Hypothalamus (tissue), 51 donors: ENCODE measurements around the gene RPH3AL.

Experiments used
- DNase-seq, 51 donors: peaks; one replicate each; lab custom pipeline; 2025; lab: John Stamatoyannopoulos, UW

RPH3AL gene

DNA sequence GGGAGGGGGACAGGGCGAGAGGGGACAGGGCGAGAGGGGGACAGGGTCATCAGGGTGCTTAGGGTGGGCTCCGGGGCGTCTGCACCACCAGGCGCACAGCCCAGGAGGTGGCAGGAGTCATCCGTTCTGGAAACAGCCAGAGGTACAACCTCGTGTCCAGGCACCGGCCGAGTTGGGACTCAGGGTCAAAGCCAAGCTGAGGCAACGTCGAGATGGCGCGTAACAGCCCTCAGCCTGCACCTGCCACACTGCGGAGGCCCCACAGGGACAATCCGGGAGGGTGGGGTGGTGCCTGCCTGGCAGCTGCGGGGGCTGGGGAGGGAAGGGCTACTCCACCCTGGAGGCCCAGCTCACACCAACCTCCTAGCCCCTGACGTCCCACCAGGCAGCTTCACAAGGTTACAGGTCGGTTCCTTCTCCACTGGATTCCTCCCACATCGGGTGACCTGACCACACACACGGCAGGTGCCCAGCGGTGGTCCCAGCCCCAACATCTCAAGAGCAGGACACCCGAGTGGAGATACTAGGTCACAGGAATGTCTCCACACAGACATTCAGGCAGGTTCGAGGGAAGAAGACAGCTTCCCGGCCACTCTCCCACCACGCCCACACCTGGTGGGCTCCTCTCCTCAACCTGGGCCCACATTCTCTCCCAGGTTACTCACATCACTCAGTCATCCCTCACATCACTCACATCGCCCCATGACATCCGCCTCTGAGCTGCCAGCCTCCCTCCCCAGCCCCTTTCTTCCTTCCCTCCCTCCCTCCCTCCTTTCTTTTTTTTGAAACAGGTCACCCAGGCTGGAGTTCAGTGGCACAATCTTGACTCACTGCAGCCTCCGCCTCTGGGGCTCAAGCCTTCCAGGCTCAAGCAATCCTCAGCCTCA, 47.3 kb downstream of the RPH3AL start:
- no peak for DNase-seq

DNA sequence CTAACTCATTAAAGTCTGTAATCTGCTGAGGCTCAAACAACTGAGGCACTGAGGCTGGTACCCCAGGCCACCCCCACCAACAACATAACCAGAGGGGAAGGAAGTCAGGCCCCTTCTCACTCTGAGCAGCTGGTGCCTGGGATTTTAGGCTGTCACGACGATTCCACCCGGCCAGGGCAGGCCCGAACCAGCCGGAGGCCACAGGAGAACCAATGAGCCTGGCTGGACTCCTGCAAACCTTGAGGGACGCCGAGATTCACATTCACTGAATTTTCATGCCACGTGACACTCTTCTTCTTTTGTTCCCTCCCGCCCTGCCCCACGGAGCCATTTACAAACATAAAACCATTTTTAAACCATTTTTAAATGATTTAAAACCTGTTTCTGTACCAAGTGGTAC, 48.1 kb downstream of the RPH3AL start:
- DNase-seq, result no peak

DNA sequence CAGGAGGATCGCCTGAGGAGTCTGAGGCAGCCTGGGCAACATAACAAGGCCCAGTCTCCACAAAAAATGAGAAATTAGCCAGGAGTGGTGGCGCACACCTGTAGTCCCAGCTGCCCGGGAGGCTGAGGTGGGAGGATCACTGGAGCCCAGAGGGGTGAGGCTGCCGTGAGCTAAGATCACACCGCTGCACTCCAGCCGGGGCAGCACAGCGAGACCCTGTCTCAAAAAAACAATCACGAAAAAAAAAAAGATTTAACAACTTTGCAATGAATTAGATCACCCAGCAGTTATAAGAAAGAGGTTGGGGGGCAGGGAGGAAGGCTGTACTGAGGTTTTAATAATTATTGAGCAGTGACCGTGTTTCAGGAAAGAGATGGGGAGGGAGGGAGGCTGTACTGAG, 49.4 kb downstream of the RPH3AL start:
- no peak for DNase-seq

DNA sequence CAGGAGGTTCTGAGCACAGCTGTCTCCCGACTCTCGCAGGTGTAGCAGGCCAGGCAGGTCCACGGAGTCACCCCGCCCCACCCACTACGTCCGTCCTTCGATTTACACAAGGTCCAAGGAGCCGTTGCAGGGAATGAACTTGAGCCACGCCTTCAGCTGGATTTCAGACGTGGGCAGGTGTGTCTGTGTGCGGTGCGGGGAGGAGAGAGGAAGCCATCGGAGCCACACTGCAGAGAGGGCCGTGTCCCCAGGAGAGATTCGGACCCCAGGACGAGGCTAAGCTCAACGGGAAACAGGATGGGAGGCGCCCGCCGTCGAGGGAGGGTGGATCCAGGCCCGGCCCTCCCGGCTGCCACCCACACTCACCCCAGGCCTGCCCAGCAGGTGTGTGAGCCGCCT, 50.3 kb downstream of the RPH3AL start:
- no peak for DNase-seq

DNA sequence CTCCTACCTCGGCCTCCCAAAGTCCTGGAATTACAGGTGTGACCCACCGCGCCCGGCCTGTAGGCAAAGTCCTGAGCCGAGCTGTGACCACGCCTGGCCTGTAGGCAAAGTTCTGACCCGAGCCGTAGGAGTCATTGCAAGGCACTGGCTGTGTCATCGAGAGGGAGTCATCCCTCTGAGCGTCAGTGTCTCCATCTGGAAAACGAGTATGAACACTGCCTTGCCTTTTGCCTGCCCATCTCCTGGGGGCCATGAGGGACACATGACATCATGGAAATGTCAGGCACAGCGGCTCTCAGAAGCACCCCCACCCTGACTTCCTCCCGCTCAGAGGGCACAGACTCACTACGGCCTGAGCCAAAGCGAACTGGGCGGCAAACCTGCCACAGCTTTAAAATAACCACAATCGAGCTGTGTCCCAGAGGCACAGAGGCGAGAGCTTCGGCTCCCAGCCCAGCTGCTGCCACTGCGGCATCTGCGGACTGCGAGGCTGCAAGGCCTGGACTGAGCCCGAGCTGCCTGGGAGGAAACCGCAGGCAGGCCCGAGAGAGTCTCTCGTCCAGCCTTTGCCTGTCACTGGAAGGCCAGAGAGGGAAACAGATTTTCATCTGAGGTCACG, 50.8 kb downstream of the RPH3AL start:
- no peak for DNase-seq

DNA sequence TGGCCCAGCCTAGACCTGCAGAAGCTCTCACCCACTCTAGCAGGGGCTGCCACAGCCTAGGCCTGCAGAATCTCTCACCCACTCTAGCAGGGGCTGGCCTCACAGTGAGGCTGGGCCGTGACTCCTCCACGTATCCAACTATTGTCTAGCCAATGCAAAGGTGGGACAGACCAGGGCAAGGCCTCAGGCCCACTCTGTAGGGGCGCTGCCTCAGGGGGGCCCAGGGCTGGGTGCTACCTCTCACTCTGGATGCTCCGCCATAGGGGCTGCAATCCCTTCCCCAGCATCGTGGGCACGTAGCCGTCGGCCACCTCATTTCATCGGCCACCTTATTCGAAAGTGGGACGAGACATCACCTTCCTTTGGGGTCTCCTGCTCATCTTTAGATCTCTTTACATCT, 51.7 kb downstream of the RPH3AL start:
- no peak for DNase-seq

DNA sequence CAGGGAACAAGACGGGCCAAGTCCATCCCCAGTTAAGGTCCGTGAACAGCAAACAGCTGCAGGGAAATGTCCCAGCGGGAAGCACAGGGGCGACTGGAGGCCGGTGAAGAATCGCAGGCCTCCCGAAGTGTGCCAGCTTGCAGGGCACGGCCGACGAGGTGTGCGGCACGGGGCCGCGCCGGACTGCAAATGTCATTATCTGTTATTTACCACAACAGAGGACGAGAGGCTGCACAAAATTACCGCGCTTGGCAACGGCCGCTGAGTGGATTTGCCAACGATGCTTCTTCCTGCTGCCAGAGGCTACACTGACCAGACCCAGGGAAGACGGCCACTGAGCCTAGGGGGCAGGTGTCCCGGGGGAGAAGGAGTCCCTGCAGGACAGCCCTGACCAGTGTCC, 53.1 kb downstream of the RPH3AL start:
- no peak for DNase-seq

DNA sequence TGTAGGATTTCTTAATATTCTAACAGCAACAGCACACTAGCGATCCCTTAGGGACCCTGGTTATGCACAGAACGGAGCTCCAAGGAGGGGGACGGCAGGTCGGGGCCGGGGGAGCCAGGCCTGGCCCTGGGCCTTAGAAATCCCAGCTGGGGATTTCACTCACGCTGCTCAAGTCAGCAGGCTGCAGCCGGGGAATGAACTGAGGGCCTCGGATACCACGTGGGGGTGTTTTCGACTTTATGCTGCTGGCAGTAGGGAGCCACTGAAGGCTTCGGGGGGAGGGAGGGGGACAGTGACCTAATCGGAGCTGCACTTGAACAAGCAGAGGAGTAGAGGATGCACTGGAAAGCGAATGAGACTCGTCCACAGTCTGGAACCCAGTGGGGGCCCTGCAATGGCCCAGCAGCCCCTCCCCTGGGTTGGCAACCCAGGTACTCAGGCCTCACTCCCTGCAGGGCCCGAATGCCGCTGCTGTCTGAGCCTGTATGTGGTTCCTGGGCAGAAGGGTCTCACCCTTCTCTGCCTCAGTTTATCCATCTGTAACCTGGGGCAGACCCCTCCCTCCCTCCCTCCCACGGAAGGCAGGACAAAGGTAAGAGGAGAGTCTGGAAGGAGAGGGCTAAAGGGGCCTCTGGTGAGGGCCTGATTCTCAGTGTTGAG, 53.7 kb downstream of the RPH3AL start:
- DNase-seq, result no peak

DNA sequence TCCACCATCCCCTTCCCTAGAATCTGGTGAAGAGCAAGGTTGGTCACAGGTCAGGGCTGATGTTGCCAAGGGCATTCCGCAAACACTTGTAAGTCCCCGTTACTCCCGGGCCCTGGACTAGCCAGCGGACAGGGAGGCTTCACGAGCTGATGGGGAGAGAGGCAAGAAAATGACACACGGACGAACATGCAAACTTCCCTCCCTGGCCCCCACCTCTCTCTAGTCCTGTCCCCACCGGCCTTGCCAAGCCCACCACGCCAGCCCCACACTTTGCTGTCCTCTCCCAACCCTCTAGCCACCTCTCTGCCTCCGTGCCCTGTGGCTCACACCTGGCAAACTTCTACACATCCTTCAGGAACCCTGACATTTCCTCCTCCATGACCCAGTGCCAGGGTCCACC, 54.8 kb downstream of the RPH3AL start:
- no peak for DNase-seq

DNA sequence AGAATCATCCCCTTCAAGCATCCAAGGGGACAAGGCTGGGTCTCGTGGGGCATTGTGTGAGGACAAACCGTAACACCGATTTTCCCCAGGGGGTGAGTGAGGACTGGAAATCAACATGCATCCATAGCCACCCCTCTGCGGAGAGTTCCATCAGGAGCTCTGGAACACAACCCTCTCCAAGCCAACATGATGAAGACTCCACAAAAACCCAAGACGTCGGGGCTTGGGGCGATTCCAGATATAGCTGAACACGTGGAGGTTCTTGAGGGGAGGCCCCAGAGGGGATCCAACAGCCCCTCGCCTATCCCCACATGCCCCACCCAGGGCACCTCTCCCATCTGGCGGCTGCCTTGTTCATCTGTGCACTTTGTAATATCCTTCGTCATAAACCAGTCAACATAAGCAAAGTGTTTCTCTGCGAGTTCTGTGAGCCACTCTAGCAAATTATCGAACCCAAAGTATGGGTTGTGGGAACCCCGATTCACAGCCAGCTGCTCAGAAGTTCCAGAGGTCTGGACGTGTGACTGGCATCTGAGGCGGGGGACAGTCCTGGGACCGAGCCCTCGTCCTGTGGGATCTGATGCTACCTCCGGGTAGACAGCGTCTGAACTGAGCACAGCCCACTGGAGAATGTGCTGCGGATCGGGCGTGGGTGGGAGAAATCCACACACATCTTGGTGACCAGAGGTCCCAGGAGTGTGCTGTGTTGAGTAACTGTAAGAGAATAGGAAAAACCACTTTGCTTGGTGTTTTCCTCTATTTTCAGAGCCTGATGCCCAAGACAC, 55.5 kb downstream of the RPH3AL start:
- no peak for DNase-seq

DNA sequence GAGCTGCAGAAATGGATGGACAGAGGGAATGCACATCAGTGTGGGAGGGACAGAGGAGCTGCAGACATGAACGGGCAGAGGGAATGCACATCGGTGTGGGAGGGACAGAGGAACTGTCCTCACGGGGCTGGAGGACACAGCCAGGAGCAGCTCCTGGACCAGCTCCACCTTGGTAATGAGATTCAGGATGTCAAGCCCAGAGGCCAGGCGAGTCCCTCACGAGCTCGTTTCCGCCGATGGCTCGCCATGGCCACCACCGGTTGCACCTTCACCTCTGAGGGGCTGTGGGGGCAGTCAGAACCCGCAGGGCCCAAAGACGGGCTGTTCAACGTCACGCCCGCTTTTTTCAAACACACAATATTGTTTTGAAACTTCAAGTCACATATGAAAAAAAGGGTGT, 56.2 kb downstream of the RPH3AL start:
- no peak for DNase-seq

DNA sequence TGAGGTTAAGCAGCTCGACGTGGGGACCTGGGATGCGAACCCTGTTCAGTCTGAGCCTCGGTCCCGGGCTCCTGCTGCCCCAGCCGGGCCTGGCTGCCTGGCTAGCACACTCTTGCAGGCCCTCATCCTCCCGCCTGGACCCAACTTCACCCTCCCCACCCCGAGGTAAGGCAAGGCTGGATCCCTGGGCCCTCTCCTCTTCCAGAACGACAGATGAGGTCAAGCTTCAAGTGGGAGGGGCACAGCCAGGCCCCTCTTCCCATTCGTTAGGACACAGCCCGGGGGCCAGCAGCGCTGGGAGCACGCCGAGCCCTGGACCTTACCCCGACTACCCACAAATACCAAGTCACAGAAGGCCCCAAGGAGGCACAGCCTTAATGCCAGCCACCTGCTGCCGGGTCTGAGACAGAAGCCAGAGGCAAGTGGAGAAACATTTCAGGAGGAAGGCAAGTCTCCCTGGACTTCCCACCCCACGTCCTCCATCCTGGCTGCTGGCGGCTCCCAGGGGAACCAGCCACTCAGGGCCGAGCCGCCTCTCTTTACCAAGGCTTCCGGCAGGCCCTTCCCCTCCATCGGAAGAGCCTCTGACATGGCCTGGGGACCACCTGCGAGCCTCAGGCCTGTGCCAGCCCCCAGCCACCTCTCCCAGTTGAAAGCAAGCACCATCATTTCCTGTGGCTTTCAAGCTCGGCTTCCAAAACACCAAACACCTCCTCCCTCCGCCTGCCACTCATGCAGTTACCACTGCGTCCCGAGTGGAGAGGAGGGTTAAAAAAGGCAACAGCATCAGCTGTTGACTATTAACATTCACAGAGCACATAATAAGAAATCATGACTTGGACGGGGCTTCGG, 59.9 kb downstream of the RPH3AL start:
- DNase-seq, result peak in 1 of 51 donors; percentile 25

DNA sequence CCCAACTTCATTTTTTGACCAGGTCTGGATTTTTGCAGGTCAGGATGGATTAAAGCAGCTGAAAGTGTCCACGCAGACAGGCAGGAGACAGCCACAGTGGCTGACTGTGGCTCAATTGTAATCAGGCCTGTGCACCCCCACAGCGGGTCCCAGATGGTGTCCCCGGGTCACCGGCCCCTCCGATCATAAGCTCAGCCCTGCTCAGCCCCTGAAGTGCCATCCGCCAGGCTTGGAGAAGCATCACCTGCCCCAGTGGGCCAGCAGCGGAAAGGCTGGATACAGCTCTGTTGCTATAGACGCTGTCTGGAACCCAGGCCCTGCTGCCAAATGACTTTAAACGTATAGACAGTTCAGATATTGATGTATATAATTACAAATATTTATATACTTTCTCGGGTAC, 60.6 kb downstream of the RPH3AL start:
- DNase-seq, result no peak

DNA sequence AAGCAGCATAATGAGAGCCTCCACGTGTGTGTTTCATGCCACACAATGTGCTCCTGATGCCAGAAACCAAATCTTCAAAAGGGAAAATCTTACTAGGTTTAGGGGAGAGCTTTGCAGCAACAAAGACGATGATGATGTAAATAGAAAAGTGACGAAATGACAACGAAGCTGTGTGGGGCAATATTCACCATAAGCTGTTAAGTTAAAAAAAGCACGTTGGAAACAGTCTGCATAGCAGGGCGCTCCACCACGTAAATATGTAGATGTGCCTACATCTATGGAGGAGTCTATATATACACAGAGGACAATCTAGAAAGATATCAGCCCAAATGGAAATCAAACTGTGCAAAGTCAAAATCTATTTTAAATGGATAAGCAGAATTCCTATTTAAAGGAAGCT, 61.0 kb downstream of the RPH3AL start:
- DNase-seq, result no peak

DNA sequence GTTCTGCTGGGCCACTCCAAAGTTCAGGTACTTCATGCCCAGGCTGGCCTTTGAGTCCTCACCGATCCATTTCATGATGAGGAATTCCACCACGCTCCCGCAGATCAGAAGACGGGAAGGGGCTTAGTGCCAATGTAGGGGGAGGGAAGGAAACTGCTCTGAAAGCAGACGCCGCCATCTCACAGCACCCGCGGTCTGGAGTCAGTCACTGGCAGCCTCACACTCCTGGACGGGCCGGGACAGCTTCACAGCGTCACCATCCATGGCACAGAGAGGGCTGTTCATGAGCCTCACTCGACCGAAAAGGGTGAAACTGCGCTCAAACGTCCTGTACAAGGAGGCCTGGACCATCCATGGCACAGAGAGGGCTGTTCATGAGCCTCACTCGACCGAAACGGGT, 62.0 kb downstream of the RPH3AL start:
- DNase-seq, result no peak

DNA sequence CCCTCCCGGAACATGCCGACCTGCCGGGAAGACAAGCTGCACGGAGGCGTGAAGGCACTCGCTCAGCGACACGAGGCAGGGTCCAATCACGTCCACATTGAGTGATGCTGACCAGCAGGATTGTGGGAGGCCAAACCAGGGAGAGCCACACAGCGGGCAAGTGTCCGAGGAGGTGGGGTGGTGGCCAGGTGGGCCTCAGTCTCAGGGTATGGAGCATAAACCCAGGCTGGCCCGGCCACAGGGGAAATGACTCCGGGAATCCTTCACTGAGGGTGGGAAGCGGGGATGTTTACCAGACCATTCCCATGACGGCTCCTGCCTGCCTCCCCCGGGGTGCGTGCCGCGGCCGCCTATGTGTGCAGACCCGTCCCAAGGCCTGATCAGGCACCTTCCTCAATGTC, 62.5 kb downstream of the RPH3AL start:
- no peak for DNase-seq

DNA sequence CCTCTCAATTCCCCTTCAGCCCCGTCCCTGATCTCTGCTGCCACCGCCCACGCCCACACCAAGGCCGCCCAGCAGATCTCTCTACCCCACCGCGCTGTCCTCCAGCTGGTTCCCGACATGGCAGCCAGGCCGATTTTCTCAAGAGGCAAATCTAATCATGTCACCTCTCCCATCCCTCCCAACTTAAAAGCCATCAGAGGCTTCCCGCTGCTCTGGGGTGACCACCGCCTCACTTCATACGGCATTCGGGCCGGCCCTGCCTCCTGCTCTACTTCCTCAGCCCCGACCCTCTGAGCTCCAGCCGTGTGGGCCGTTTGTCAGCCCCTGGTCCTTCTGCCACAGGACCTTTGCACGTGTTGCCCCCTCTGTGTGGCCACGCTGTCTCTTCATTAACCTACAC, 63.2 kb downstream of the RPH3AL start:
- no peak for DNase-seq

DNA sequence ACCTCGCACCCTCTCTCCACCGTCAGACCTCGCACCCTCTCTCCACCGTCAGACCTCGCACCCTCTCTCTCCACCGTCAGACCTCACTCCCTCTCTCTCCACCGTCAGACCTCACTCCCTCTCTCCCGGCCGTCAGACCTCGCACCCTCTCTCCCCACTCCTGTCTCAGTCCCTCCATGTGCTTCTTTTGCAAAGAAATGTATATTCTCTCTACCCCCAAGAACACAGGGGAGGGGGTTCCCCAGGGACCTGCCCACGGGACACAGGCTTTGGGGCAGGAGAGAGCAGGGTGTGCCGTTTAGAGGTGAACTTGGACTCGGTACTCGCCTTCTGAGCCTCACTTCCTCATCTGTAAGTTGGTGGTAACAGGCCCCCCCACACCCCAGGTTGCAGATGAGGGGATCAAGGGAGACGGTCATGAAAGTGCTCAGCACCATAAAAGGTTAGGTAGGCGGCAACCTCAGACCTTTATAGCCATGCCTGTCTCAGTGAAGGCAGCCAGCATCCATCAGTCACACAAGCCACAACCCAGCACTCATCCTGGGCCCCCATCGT, 63.7 kb downstream of the RPH3AL start:
- DNase-seq, result no peak

DNA sequence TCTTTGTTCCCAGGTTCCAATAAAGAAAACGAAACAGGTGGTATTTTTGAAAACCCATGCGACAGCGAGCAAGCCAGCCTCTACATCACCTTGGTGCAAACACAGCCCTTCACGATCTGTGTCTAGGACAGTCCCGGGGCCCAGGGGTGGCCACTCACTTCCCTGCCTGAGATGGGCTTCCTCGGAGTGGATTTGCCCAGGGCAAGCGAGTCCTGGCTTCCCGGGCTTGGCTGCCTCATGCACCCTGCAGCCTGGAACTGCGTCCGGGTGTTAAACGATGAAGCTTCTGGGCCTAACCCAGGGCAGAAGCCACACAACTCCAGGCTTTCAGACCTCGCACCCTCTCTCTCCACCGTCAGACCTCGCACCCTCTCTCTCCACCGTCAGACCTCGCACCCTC, 66.0 kb downstream of the RPH3AL start:
- no peak for DNase-seq
